Thyroid gland (tissue), 4 donors: ENCODE measurements around the gene OR10V1.

ENCODE experiments used
- CTCF ChIP-seq, 6 experiments: fragments of 200-600 bp in 3 of 6; fragments of 450-650 bp in 3 of 6; sonication (generic) in 3 of 6; IDR thresholded peaks; one replicate each; pipeline ENCODE4 v1.5.1; 2016 to 2019; ENCODE audit warnings: antibody characterized with exemption in 6 of 6, mild to moderate bottlenecking in 2 of 6, inconsistent platforms in 1 of 6, moderate library complexity in 1 of 6
- POLR2A ChIP-seq, 2 donors: fragments of 450-650 bp; IDR thresholded peaks; one replicate each; pipeline ENCODE4 v1.6.1; 2017; ENCODE audit warnings: antibody characterized with exemption in 2 of 2, mild to moderate bottlenecking in 2 of 2, moderate library complexity in 1 of 2

- no peak for TF ChIP-seq CTCF (IDR thresholded peaks at IDR 0.05)
- TF ChIP-seq POLR2A (IDR thresholded peaks at IDR 0.05) = no peak
Measured at GRCh38 chr11:59727426-59727825, 13.8 kb upstream of the OR10V1 start.
